H9 (cell line): ENCODE data around the gene ERC1. TPM values are rescaled to one million over a fixed set of nuclear protein-coding genes. Genes with fewer than 3 reads are reported as not detected.

Source experiments
- DNase-seq: peaks from one replicate; pipeline ENCODE4 v3.0.0-alpha.2; 2017
- H2AFZ ChIP-seq: one replicate; pipeline ENCODE4 v1.6.1; 2013; ENCODE audit warnings: mild to moderate bottlenecking, low read length, control low read depth, moderate library complexity
- H2AK5ac ChIP-seq: 2 replicates; pipeline ENCODE4 v1.6.1; 2013; ENCODE audit warnings: low read length, control low read depth, mixed read lengths; ENCODE audit not compliant: insufficient read length
- H2BK120ac ChIP-seq: one replicate; pipeline ENCODE4 v1.6.1; 2013; ENCODE audit warnings: low read depth, mild to moderate bottlenecking, low read length, control low read depth, inconsistent platforms; ENCODE audit not compliant: poor library complexity, severe bottlenecking
- H2BK12ac ChIP-seq: 2 replicates; pipeline ENCODE4 v1.6.1; 2013; ENCODE audit warnings: low read length, control low read depth, mixed read lengths, low read depth; ENCODE audit not compliant: insufficient read length
- H2BK15ac ChIP-seq: 2 replicates; pipeline ENCODE4 v1.6.1; 2013; ENCODE audit warnings: low read depth, low read length, control low read depth
- H2BK20ac ChIP-seq: one replicate; pipeline ENCODE4 v1.6.1; 2013; ENCODE audit warnings: low read depth, mild to moderate bottlenecking, low read length, control low read depth, inconsistent platforms; ENCODE audit not compliant: poor library complexity, severe bottlenecking
- H2BK5ac ChIP-seq: 2 replicates; pipeline ENCODE4 v1.6.1; 2013; ENCODE audit warnings: low read length, control low read depth, mixed read lengths; ENCODE audit not compliant: insufficient read length
- H3K14ac ChIP-seq: 2 replicates; pipeline ENCODE4 v1.6.1; 2013; ENCODE audit warnings: low read length, control low read depth; ENCODE audit not compliant: insufficient read depth
- H3K18ac ChIP-seq: 2 replicates; pipeline ENCODE4 v1.6.1; 2013; ENCODE audit warnings: low read depth, mild to moderate bottlenecking, mixed read lengths, low read length, control low read depth; ENCODE audit not compliant: insufficient read length
- H3K23ac ChIP-seq: 2 replicates; pipeline ENCODE4 v1.6.1; 2013; ENCODE audit warnings: low read length, control low read depth, mixed read lengths, low read depth; ENCODE audit not compliant: insufficient read length
- H3K23me2 ChIP-seq: 2 replicates; pipeline ENCODE4 v1.6.1; 2013; ENCODE audit warnings: low read depth, mild to moderate bottlenecking, mixed read lengths, low read length, control low read depth; ENCODE audit not compliant: insufficient read length, poor library complexity, severe bottlenecking
- H3K27ac ChIP-seq: 2 replicates; pipeline ENCODE4 v1.5.1; 2013; ENCODE audit warnings: low read length, control low read depth, mixed read lengths, low read depth; ENCODE audit not compliant: insufficient read length
- H3K27me3 ChIP-seq: 2 replicates; pipeline ENCODE4 v1.6.1; 2013; ENCODE audit warnings: low read length, control low read depth, inconsistent platforms; ENCODE audit not compliant: insufficient read depth
- H3K4ac ChIP-seq: 2 replicates; pipeline ENCODE4 v1.6.1; 2013; ENCODE audit warnings: low read depth, mild to moderate bottlenecking, control low read depth, inconsistent platforms, low read length, moderate library complexity
- H3K4me1 ChIP-seq: 2 replicates; pipeline ENCODE4 v1.6.1; 2013; ENCODE audit warnings: low read length, control low read depth, inconsistent platforms; ENCODE audit not compliant: insufficient read depth
- H3K4me2 ChIP-seq: 2 replicates; pipeline ENCODE4 v1.6.1; 2013; ENCODE audit warnings: low read length, control low read depth, mixed read lengths; ENCODE audit not compliant: insufficient read length, insufficient read depth
- H3K56ac ChIP-seq: 2 replicates; pipeline ENCODE4 v1.6.1; 2013; ENCODE audit warnings: low read depth, mild to moderate bottlenecking, mixed read lengths, low read length, control low read depth; ENCODE audit not compliant: insufficient read length
- H3K79me1 ChIP-seq: 2 replicates; pipeline ENCODE4 v1.6.1; 2013; ENCODE audit warnings: low read depth, mild to moderate bottlenecking, moderate library complexity, low read length, control low read depth, inconsistent platforms; ENCODE audit not compliant: insufficient read depth, poor library complexity, severe bottlenecking
- H3K79me2 ChIP-seq: 2 replicates; pipeline ENCODE4 v1.6.1; 2013; ENCODE audit warnings: low read length, control low read depth, inconsistent platforms; ENCODE audit not compliant: insufficient read depth
- H3K9ac ChIP-seq: 2 replicates; pipeline ENCODE4 v1.6.1; 2013; ENCODE audit warnings: low read length, control low read depth, mixed read lengths; ENCODE audit not compliant: insufficient read length; ENCODE audit errors: extremely low read depth
- H3K9me3 ChIP-seq: one replicate; pipeline ENCODE4 v1.6.1; 2013; ENCODE audit warnings: low read depth, low read length, inconsistent platforms; ENCODE audit not compliant: control insufficient read depth
- H3T11ph ChIP-seq: one replicate; pipeline ENCODE4 v1.6.1; 2013; ENCODE audit warnings: mild to moderate bottlenecking, low read length, control low read depth, inconsistent platforms
- H4K20me1 ChIP-seq: one replicate; pipeline ENCODE4 v1.6.1; 2013; ENCODE audit not compliant: control insufficient read depth, insufficient read length, insufficient read depth
- H4K5ac ChIP-seq: 2 replicates; pipeline ENCODE4 v1.6.1; 2013; ENCODE audit warnings: low read depth, mild to moderate bottlenecking, mixed read lengths, low read length, control low read depth; ENCODE audit not compliant: insufficient read length
- H4K8ac ChIP-seq: replicated peaks from 2 replicates; pipeline ENCODE4 v1.6.1; 2013; ENCODE audit warnings: low read length, control low read depth, mixed read lengths, low read depth; ENCODE audit not compliant: insufficient read length
- H4K91ac ChIP-seq: 2 replicates; pipeline ENCODE4 v1.6.1; 2013; ENCODE audit warnings: low read depth, mild to moderate bottlenecking, moderate library complexity, mixed read lengths, low read length, control low read depth; ENCODE audit not compliant: insufficient read length
- H3K27ac Mint-ChIP-seq, 3 experiments: 2 replicates in 2 of 3; 3 replicates in 1 of 3; pipeline ENCODE4 v1.8.0; 2020 to 2021; ENCODE audit warnings: mixed read lengths in 3 of 3, mild to moderate bottlenecking in 1 of 3, moderate library complexity in 1 of 3
- H3K27me3 Mint-ChIP-seq: 2 replicates; pipeline ENCODE4 v1.8.0; 2021; ENCODE audit warnings: low read depth, mild to moderate bottlenecking, moderate library complexity, mixed read lengths
- H3K36me3 Mint-ChIP-seq, 3 experiments: 2 replicates in 2 of 3; 3 replicates in 1 of 3; pipeline ENCODE4 v1.8.0; 2020 to 2021; ENCODE audit warnings: low read depth in 3 of 3, mixed read lengths in 3 of 3; ENCODE audit not compliant: insufficient read depth in 1 of 3
- H3K4me1 Mint-ChIP-seq, 2 experiments: 2 replicates each; pipeline ENCODE4 v1.8.0; 2020; ENCODE audit warnings: mixed read lengths in 2 of 2
- H3K4me3 Mint-ChIP-seq, 2 experiments: 2 replicates in 1 of 2; 3 replicates in 1 of 2; pipeline ENCODE4 v1.8.0; 2020 to 2021; ENCODE audit warnings: mild to moderate bottlenecking in 2 of 2, mixed read lengths in 2 of 2, moderate library complexity in 1 of 2
- H3K9me3 Mint-ChIP-seq, 2 experiments: 2 replicates in 1 of 2; 3 replicates in 1 of 2; pipeline ENCODE4 v1.8.0; 2020; ENCODE audit warnings: mild to moderate bottlenecking in 2 of 2, mixed read lengths in 2 of 2, moderate library complexity in 1 of 2
- WGBS: extraction: QIAGEN DNeasy Blood & Tissue Kit; methylation state at CpG from one replicate; pipeline ENCODE4 v1.1.7; 2013; ENCODE audit warnings: missing lambda C conversion rate, low lambda C conversion rate, mixed read lengths; ENCODE audit not compliant: insufficient read length; ENCODE audit errors: extremely low coverage; 5-methylcytosine and 5-hydroxymethylcytosine counted together
- total RNA-seq: library from RNA; stranded (reverse); gene quantifications from 2 replicates; pipeline ENCODE4 v1.2.1, GENCODE V29; 2021
- TF ChIP-seq, protein P1 (sequence below): fragments of 200-600 bp; sonication (generic); conservative IDR thresholded peaks from 3 replicates; pipeline ENCODE4 v1.8.0; 2021; ENCODE audit warnings: antibody characterized with exemption, mild to moderate bottlenecking

Gene ERC1
- total RNA-seq, 1 experiment from 2014 or later, result 51.2 TPM

DNA sequence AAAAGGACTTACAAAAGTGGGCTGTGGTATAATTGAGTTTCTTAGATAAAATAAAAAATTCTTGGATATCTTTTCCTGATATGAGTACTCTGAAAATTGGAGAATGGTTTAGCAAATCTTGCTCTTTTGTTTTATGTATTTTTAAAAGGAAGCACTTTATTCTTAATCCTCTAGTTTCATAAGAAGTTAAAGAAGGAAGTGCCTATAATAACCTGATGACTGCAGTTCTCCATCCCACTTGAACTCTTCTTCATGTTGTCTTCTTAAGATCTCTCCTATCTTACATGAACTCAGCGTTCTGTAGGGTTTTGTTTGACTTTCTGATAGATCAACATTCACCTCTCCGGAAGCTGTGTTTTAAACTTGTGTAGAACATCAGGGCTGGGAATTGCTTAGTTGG, 271.0 kb downstream of the ERC1 start:
- no peaks in the 10 kb centered on the region for H3K4me1 ChIP-seq
- H2AFZ ChIP-seq, result no peak overlapping the region
- Mint-ChIP-seq H3K9me3 (no peaks in the 10 kb centered on the region), H3K4me3 (no peak overlapping the region), H3K27ac (no peak overlapping the region), H3K4me1 (no peaks in the 10 kb centered on the region), H3K27me3 (no peaks in the 10 kb centered on the region), H3K36me3 (peaks cover 0 to 9% (median 6%) of the 10 kb centered on the region in 3 experiments; a peak in 5 of 7 replicates)
- H2BK20ac ChIP-seq, result no peak overlapping the region
- no peak overlapping the region for H2BK12ac ChIP-seq
- H3K27me3 ChIP-seq, result no peaks in the 10 kb centered on the region
- TF ChIP-seq, protein P1, sequence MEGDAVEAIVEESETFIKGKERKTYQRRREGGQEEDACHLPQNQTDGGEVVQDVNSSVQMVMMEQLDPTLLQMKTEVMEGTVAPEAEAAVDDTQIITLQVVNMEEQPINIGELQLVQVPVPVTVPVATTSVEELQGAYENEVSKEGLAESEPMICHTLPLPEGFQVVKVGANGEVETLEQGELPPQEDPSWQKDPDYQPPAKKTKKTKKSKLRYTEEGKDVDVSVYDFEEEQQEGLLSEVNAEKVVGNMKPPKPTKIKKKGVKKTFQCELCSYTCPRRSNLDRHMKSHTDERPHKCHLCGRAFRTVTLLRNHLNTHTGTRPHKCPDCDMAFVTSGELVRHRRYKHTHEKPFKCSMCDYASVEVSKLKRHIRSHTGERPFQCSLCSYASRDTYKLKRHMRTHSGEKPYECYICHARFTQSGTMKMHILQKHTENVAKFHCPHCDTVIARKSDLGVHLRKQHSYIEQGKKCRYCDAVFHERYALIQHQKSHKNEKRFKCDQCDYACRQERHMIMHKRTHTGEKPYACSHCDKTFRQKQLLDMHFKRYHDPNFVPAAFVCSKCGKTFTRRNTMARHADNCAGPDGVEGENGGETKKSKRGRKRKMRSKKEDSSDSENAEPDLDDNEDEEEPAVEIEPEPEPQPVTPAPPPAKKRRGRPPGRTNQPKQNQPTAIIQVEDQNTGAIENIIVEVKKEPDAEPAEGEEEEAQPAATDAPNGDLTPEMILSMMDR, result no peak
- no peak overlapping the region for H3K4me2 ChIP-seq
- no peak overlapping the region for H3K18ac ChIP-seq
- no peak overlapping the region for H2BK15ac ChIP-seq
- H2BK5ac ChIP-seq, result no peak overlapping the region
- no peak overlapping the region for H3K27ac ChIP-seq
- no CpG with 5 or more reads among the region's 2 CpGs for WGBS
- no peak overlapping the region for H3K9ac ChIP-seq
- no peak overlapping the region for H4K5ac ChIP-seq
- no peak overlapping the region for H4K8ac ChIP-seq
- H2AK5ac ChIP-seq, result no peak overlapping the region
- H3K56ac ChIP-seq, result no peak overlapping the region
- no peaks in the 10 kb centered on the region for H3K23me2 ChIP-seq
- no peak overlapping the region for H3T11ph ChIP-seq
- no peak overlapping the region for H3K14ac ChIP-seq
- H4K91ac ChIP-seq, result no peak overlapping the region
- H4K20me1 ChIP-seq, result no peaks in the 10 kb centered on the region
- H3K79me2 ChIP-seq, result no peaks in the 10 kb centered on the region
- H3K4ac ChIP-seq, result no peak overlapping the region
- no peaks in the 10 kb centered on the region for H3K9me3 ChIP-seq
- DNase-seq, result no peak
- H3K23ac ChIP-seq, result no peak overlapping the region
- H3K79me1 ChIP-seq, result no peaks in the 10 kb centered on the region
- no peak overlapping the region for H2BK120ac ChIP-seq
